ENCODE results near the gene TACR2.

GRCh38 chr10:69391158-69391557, 25.6 kb downstream of the TACR2 start:
- no peak for TF ChIP-seq FOXK2 (IDR thresholded peaks at IDR 0.05)
- TF ChIP-seq SUZ12 (IDR thresholded peaks at IDR 0.05): no peak
- TF ChIP-seq FOXM1 (IDR thresholded peaks at IDR 0.05; ENCODE audit: borderline replicate concordance): no peak
- TF ChIP-seq TARDBP (IDR thresholded peaks at IDR 0.05): no peak
